SK-N-SH (cell line): ENCODE data around the gene ZNF879. TPM values are rescaled to one million over a fixed set of nuclear protein-coding genes. Genes with fewer than 3 reads are reported as not detected.

Experiments
- CTCF ChIA-PET: fragments of 300-600, 350-600 bp; formaldehyde crosslinking; extraction: SDS; loops from one replicate; lab custom pipeline; 2021; lab: Yijun Ruan, JAX
- POLR2A ChIA-PET: fragments of 350-600 bp; sonication (Branson Sonifier 250); formaldehyde crosslinking; extraction: SDS; loops from one replicate; lab custom pipeline; 2020; ENCODE audit warnings: antibody characterized with exemption, inconsistent platforms; lab: Yijun Ruan, JAX
- DNase-seq: peaks from one replicate; pipeline ENCODE4 v3.0.0; 2012
- H2AFZ ChIP-seq: fragments of 200-600 bp; sonication (generic); 2 replicates; pipeline ENCODE4 v1.8.1; 2016; ENCODE audit warnings: antibody characterized with exemption, mild to moderate bottlenecking, low read depth
- H3F3A ChIP-seq: fragments of 200-600 bp; sonication (generic); replicated peaks from 2 replicates; pipeline ENCODE3; 2016; ENCODE audit warnings: antibody characterized with exemption, mild to moderate bottlenecking; ENCODE audit not compliant: insufficient read depth
- H3K27ac ChIP-seq, 2 experiments: fragments of 200-500 bp in 1 of 2; fragments of 200-600 bp in 1 of 2; sonication (Bioruptor generic) in 1 of 2; sonication (generic), shearing (Covaris generic) in 1 of 2; 2 replicates each; pipeline versions ENCODE4 v1.5.1 to v1.6.1; 2014 to 2016; ENCODE audit warnings: low read depth in 2 of 2, inconsistent platforms in 1 of 2, low read length in 1 of 2, mild to moderate bottlenecking in 1 of 2, mixed read lengths in 1 of 2
- H3K27me3 ChIP-seq: fragments of 200-600 bp; sonication (generic), shearing (Covaris generic); 2 replicates; pipeline ENCODE4 v1.6.1; 2016; ENCODE audit warnings: mixed run types; ENCODE audit not compliant: insufficient read depth
- H3K36me3 ChIP-seq, 2 experiments: fragments of 200-500 bp in 1 of 2; fragments of 200-600 bp in 1 of 2; sonication (Bioruptor generic) in 1 of 2; sonication (generic) in 1 of 2; replicated peaks in 1 of 2; 2 replicates each; pipeline versions ENCODE3 to v1.5.1; 2014 to 2016; ENCODE audit warnings: low read length in 1 of 2, mild to moderate bottlenecking in 1 of 2; ENCODE audit not compliant: insufficient read depth in 2 of 2, control insufficient read depth in 1 of 2
- H3K4me1 ChIP-seq, 2 experiments: fragments of 200-500 bp in 1 of 2; fragments of 200-600 bp in 1 of 2; sonication (Bioruptor generic) in 1 of 2; sonication (generic), shearing (Covaris generic) in 1 of 2; 2 replicates each; pipeline versions ENCODE4 v1.5.1 to v1.6.1; 2014 to 2016; ENCODE audit warnings: low read depth in 1 of 2, low read length in 1 of 2, mixed run types in 1 of 2; ENCODE audit not compliant: insufficient read depth in 2 of 2, control insufficient read depth in 1 of 2
- H3K4me2 ChIP-seq: fragments of 200-600 bp; sonication (generic), shearing (Covaris generic); 2 replicates; pipeline ENCODE4 v1.6.1; 2017; ENCODE audit warnings: mixed run types
- H3K4me3 ChIP-seq, 2 experiments: fragments of 200-500 bp in 1 of 2; fragments of 200-600 bp in 1 of 2; sonication (Bioruptor generic) in 1 of 2; sonication (generic), shearing (Covaris generic) in 1 of 2; 2 replicates each; pipeline versions ENCODE4 v1.5.1 to v1.8.1; 2014 to 2016; ENCODE audit warnings: low read depth in 2 of 2, inconsistent platforms in 1 of 2, low read length in 1 of 2, mild to moderate bottlenecking in 1 of 2, mixed read lengths in 1 of 2, moderate library complexity in 1 of 2
- H3K79me2 ChIP-seq: fragments of 200-600 bp; sonication (generic); 2 replicates; pipeline ENCODE4 v1.8.1; 2017; ENCODE audit warnings: mild to moderate bottlenecking; ENCODE audit not compliant: insufficient read depth
- H3K9ac ChIP-seq: fragments of 200-600 bp; sonication (generic); 2 replicates; pipeline ENCODE4 v1.6.1; 2017; ENCODE audit warnings: mixed run types
- H3K9me2 ChIP-seq: fragments of 200-600 bp; sonication (generic); 2 replicates; pipeline ENCODE4 v1.6.1; 2017; ENCODE audit warnings: mixed run types
- H3K9me3 ChIP-seq: fragments of 200-600 bp; sonication (generic); 2 replicates; pipeline ENCODE4 v1.6.1; 2017; ENCODE audit warnings: mixed run types, mild to moderate bottlenecking, moderate library complexity
- H4K20me1 ChIP-seq: fragments of 200-600 bp; sonication (generic); 2 replicates; pipeline ENCODE4 v1.6.1; 2017; ENCODE audit warnings: mild to moderate bottlenecking, mixed run types; ENCODE audit not compliant: insufficient read depth
- CTCF ChIP-seq: fragments of 200-600 bp; sonication (generic); IDR thresholded peaks from 2 replicates; pipeline ENCODE4 v1.6.1; 2017; ENCODE audit warnings: antibody characterized with exemption, mild to moderate bottlenecking, moderate library complexity
- EP300 ChIP-seq, 2 experiments: IDR thresholded peaks; 2 replicates each; pipeline versions ENCODE4 v1.4.0 to v1.6.1; 2012; ENCODE audit warnings: borderline replicate concordance in 1 of 2, low read depth in 1 of 2, low read length in 1 of 2
- FOXJ3 ChIP-seq: sonication (generic); formaldehyde crosslinking; IDR thresholded peaks from 2 replicates; pipeline ENCODE4 v1.5.1; 2020; ENCODE audit warnings: mild to moderate bottlenecking, missing genetic modification reagents
- GABPA ChIP-seq: IDR thresholded peaks from 2 replicates; pipeline ENCODE4 v1.4.0; 2012; ENCODE audit warnings: low read depth, mild to moderate bottlenecking
- MAX ChIP-seq: IDR thresholded peaks from 2 replicates; pipeline ENCODE4 v1.4.0; 2012; ENCODE audit warnings: low read depth
- MEF2A ChIP-seq: IDR thresholded peaks from 2 replicates; pipeline ENCODE4 v1.4.0; 2012; ENCODE audit warnings: low read depth, borderline replicate concordance
- MXI1 ChIP-seq: IDR thresholded peaks from 2 replicates; pipeline ENCODE4 v1.6.1; 2012; ENCODE audit warnings: mild to moderate bottlenecking, low read depth, low read length, improper control_type of control experiment
- NFIC ChIP-seq: IDR thresholded peaks from 2 replicates; pipeline ENCODE4 v1.4.0; 2012; ENCODE audit warnings: borderline replicate concordance
- REST ChIP-seq: IDR thresholded peaks from 2 replicates; pipeline ENCODE4 v1.6.1; 2012; ENCODE audit warnings: mild to moderate bottlenecking, low read depth, low read length, moderate library complexity
- RFX5 ChIP-seq: IDR thresholded peaks from 2 replicates; pipeline ENCODE4 v1.6.1; 2012; ENCODE audit warnings: mild to moderate bottlenecking, improper control_type of control experiment, low read length
- SIN3A ChIP-seq: IDR thresholded peaks from 2 replicates; pipeline ENCODE4 v1.6.1; 2012; ENCODE audit warnings: low read depth, mild to moderate bottlenecking, low read length, moderate library complexity, borderline replicate concordance
- SMC3 ChIP-seq: IDR thresholded peaks from 2 replicates; pipeline ENCODE4 v1.6.1; 2012; ENCODE audit warnings: low read depth, low read length, improper control_type of control experiment
- TEAD4 ChIP-seq: IDR thresholded peaks from 2 replicates; pipeline ENCODE4 v1.4.0; 2012; ENCODE audit warnings: mild to moderate bottlenecking, borderline replicate concordance; ENCODE audit not compliant: insufficient read depth
- YY1 ChIP-seq: IDR thresholded peaks from 2 replicates; pipeline ENCODE4 v1.4.0; 2012; ENCODE audit warnings: low read depth, mild to moderate bottlenecking
- ZBTB33 ChIP-seq: IDR thresholded peaks from 2 replicates; pipeline ENCODE4 v1.4.0; 2012; ENCODE audit warnings: low read depth, borderline replicate concordance
- WGBS: methylation state at CpG from one replicate; pipeline ENCODE4 v1.1.6; 2017; ENCODE audit warnings: low lambda C conversion rate; 5-methylcytosine and 5-hydroxymethylcytosine counted together
- polyA plus RNA-seq, 3 experiments: library from polyadenylated mRNA; depleted of rRNA; stranded (reverse); fragments of >200 nt; gene quantifications; 2 replicates each; pipeline ENCODE4 v1.2.3, GENCODE V29; 2012

The ZNF879 gene
- polyA plus RNA-seq, 1 of the 3 experiments (the other 2 are of a cell fraction) = 0.44 TPM

- Histone ChIP-seq H3K79me2 (no peaks in the 10 kb centered on the region), H3K9ac (no peak overlapping the region), H2AFZ (no peak overlapping the region), H4K20me1 (no peaks in the 10 kb centered on the region)
- TF ChIP-seq EP300 (IDR thresholded peaks at IDR 0.05; ENCODE audit: borderline replicate concordance in 1 of 2, low read depth in 1 of 2, low read length in 1 of 2) = no peak
- no peak for TF ChIP-seq SIN3A
- no peak for TF ChIP-seq REST
- TF ChIP-seq MXI1 = no peak
- no peak for TF ChIP-seq MEF2A
- TF ChIP-seq MAX = no peak
- TF ChIP-seq FOXJ3 (CRISPR knock-in tag) = no peak
- TF ChIP-seq ZBTB33 = no peak
- no peak for TF ChIP-seq RFX5
- no peak for TF ChIP-seq YY1
- TF ChIP-seq SMC3 = no peak
- TF ChIP-seq CTCF = no peak
- no peak for TF ChIP-seq NFIC
- TF ChIP-seq GABPA = no peak
- TF ChIP-seq TEAD4 = no peak
- TF ChIP-seq, all 33 proteins: peak for 0
- Histone ChIP-seq H3K36me3 (no peaks in the 10 kb centered on the region), H3K27ac (no peak overlapping the region), H3K4me1 (no peaks in the 10 kb centered on the region; a peak in 1 of 4 replicates), H3K4me2 (no peak overlapping the region), H3K4me3 (no peak overlapping the region), H3K27me3 (no peaks in the 10 kb centered on the region), H3F3A (no peaks in the 10 kb centered on the region), H3K9me3 (no peaks in the 10 kb centered on the region), H3K9me2 (no peaks in the 10 kb centered on the region)
- no peak for DNase-seq
- 34% methylated on average over 18 of the region's 53 CpGs for WGBS
- CTCF ChIA-PET = interaction anchor here (1.0 kb wide), 1 partner anchor 19 kb away, joined by 4 read pairs; no protein-coding TSS in a partner anchor
- POLR2A ChIA-PET = no interaction called here
Measured at GRCh38 chr5:178993955-178994579, 29.5 kb upstream of the ZNF879 start.
